Hematopoietic multipotent progenitor cell treated with erythropoietin and hydrocortisone succinate and interleukin-3 and kit ligand, for 4 days (in vitro differentiated cells): ENCODE measurements around the gene PSMD2.
"Not testable (repeated sequence)": the region's sequence is repeated elsewhere in the genome, so short reads cannot be mapped to it uniquely, and the experiment has no call there.

ENCODE experiments used
- DNase-seq: peaks from one replicate; pipeline ENCODE4 v3.0.0-alpha.2; 2015

PSMD2 gene

DNA sequence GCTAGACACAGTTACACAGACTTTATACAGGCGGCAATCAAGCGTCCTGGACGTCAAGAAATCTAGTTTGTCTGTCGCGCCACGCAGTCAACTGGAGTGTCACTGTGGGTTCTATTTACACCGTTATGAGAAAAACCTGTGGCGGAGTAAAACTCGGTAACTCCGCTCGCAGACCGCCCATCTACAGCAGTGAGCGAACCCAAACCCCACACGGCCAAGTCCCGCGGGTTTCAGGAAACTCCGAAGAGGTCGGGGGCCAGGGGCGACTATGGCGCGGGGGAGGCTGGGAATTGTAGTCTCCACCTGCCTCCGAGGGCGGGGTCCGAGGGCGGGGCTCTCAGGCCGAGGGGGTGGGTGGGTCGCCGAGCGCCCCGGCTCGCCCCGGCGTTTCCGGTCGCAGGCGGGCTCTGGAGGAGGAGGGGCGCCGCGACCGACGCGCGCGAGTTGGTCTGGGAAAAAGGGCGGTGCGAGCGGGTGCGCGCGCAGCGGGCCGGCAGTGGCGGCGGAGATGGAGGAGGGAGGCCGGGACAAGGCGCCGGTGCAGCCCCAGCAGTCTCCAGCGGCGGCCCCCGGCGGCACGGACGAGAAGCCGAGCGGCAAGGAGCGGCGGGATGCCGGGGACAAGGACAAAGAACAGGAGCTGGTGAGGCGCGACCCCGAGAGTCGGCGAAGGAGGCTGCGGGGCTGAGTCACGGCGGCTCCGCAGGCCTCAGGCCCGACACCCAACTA is at the start of gene PSMD2:
Gene PSMD2, plus strand, starts transcription at position 483 of the 729 bp plus-strand sequence. Its CDS starts 26 bp downstream, at position 509.
- DNase-seq, result peak; percentile 99

DNA sequence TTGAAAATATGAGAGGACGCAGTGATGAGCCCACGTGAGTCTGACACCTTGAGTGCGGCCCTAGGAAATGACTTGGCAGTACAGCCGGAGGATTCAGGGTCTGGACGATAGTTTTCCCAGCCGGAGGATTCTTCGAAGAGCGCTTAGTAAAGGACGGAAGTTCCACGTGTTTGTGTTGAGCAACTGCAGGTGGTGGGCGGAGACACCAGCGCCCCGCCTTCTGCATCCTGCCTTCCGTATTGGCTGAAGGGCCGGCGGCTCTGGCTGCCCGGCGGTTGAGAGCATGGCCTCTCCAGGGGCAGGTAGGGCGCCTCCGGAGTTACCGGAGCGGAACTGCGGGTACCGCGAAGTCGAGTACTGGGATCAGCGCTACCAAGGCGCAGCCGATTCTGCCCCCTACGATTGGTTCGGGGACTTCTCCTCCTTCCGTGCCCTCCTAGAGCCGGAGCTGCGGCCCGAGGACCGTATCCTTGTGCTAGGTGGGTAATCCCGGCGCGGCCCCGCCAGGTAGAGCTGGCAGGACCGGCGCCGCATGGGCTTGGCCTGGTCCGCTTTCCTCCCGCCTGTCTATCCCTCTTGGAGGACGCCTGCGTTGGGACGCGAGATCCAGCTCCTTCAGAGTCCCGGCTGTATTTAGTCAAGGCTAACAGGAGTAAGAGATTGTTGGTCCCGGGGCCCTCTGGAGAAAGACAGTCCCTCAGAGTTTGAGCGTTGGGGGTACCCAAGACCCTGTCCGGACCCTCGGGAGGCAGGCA is 49.5 kb upstream of the PSMD2 start, which contains the start of gene EEF1AKMT4:
Gene EEF1AKMT4, plus strand, starts transcription at position 261 of the 755 bp plus-strand sequence. Its CDS starts 23 bp downstream, at position 284.
- peak; percentile 99 for DNase-seq

GRCh38 chr3:184250167-184250828 is 48.7 kb upstream of the PSMD2 start:
- DNase-seq, result peak; percentile 98

DNA sequence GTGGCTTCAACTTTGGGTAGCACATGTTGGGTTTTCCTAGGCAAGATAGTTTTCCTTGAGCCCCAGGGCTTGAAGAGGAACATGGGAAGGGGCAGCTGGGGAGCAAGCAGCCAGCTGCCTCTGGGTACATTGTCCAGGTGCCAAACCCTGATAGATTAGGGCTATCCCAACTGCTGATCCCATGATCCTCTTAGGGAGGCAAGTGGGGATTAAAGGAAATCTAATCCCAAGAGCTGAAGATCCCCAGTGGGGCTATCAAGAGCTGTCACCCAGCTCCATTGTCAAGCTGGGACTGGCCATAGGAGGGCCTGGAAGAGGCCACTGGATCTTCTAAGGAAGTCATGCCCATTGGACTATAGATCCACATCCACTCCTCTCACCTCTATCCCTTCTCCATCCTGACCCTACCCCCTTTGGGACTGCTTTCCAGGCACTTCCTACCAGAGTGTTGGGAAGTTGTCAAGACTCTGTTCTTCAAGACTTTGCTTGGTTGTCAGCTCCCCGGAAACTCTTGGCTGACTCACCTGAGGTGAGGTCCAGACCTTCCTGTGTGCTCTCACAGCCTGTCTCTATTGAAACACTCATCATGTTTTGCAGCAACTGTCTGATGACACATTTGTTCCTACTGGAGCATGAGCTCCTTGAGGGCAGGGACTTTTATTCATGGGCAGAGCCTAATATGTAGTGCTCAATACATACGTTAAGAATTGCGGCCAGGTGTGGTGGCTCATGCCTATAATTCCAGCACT is 43.6 kb upstream of the PSMD2 start:
- no peak for DNase-seq

GRCh38 chr3:184257083-184257915 is 41.7 kb upstream of the PSMD2 start:
- no peak for DNase-seq

- DNase-seq, result no peak
Measured at GRCh38 chr3:184258926-184259325, 40.1 kb upstream of the PSMD2 start.

GRCh38 chr3:184259396-184259877 is 39.6 kb upstream of the PSMD2 start:
- DNase-seq, result no peak

DNA sequence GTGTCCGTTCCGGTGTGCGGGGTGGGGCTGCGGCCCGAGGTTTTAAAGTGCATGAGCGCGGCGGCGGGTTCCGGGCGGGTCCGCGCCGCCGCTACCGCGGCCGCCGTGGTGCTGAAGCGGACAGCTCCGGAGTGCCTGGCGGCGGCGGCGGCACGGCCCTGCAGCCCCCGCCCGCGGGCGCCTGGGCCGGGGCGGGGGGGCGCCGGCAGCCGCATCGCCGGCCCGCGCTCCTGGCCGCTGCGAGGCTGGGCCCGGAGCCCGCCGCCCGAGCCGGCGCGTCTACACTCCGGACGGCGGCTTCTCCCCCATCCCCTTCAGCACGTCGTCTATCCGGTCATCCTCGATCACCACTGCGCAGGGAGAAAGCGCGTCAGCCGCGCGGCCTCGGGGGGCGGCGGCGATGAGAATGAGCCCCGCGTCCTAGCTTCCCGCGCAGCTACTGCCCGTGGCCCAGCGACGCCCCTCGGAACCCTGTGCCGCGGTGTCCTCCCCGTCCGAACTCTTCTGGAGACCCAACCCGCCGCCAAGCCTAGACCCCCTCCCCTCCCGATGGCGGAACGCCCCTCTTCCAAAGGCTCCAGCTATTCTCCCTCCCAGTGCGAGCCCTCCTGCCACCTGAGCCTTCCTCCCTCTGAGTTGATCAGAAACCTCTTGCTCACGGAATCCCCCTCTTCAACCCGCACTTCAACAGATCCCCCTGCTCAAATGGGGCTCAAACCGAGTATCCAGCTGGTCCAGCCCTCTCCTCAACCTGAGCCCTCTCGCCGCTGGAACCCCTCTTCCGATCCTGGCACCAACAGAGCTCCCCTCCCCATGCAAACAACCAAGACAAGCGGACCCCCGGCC is 38.9 kb upstream of the PSMD2 start:
- peak; percentile 69 for DNase-seq

DNA sequence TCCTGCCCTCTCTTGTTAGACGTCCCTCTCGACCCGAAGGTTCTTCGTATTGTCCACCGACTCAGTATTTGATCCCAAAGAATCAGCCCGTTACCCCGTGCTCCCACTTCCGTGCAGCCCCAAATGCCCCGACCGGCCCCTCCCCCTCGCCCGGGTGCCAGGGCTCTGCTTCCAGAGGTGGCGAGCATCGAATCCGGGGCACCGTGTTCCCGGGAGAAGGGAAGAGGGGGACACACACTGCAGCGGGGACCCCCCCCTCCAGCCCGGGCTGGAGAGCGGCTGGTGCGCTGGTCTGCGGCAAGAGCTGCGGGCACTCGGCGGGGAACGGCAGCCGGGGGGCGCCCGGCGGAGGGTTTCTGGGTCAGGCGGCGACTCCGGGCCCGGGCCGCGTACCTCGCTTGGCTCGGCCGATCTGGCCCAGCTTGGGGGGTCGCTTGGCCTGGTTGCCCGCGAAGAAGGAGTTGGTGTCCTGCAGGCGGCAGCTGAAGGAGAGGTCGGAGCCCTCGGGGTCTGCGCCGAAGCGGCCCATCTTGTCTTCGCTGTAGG is 38.2 kb upstream of the PSMD2 start:
- no peak for DNase-seq

GRCh38 chr3:184261270-184261853 is 37.7 kb upstream of the PSMD2 start, which contains the start of gene CAMK2N2:
Gene CAMK2N2 (minus strand): TSS chr3:184261553. CDS start chr3:184261285, 268 bp downstream.
- DNase-seq, result peak; percentile 59

DNA sequence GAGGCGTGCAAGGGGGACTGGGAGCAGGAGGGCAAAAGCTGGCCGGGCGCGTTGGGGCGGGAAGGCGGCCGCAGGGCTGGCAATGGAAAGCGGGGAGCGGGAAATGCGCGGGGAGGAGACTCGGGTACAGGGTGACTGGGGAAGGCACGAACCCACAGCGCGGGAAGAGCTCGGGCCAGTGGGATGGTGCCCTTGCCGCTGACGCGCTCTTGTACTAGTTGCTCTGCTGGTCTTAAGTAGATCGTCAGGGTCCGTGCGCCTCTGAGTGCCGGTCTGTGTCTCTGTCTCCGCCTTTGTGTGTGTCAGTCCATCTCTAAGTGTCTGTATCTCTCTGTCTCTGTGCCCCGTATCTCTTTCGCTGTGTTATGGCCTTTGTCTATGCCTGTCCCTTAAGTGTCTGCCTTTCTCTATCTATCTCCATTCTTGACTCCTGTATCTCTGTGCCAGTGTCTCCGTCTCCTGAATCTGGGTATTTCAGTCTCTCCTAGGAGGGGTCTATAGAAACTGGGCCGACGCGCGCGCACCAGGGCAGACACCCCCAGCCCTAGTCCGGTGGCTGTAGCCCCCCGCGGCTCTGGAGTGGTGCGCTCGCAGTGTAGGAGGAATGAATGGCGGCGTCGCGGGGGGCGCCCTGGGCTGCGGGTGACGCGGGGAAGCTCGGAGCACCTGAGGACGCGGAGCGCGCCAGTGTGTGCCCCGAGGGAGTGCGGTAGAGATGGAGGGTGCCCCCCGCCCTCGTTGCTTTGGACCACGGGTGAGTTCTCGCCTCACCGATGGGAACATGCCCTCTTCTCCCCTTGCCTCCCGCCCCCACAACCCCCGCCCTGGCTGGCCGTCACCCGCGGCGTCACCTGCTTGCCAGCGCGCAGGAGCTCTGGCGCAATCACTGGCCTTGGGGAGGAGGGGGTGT is 36.9 kb upstream of the PSMD2 start:
- peak; percentile 58 for DNase-seq

DNA sequence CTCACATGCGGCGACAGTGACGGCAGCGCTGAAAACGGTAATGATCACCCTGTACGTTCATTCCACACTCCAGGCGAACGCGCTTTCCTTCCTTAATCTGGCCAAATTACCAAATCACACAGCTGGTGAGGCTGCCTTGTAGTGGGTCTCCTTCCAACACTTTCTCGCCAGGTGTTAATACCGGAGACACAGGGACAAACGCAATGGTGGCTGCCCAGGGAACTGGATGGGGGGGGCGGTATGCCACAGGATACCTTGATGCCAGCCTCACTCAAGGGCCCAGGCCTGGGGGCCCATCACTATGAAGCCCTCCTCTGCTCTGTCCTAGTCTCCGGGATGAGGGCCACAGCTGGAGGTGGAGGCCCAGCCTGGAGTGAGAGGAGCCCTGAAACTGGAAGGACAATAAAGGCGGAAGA is 36.3 kb upstream of the PSMD2 start:
- DNase-seq, result no peak

- DNase-seq, result not testable (repeated sequence)
Measured at GRCh38 chr3:184267249-184267648, 31.8 kb upstream of the PSMD2 start.

- no peak for DNase-seq
Measured at GRCh38 chr3:184272269-184272668, 26.8 kb upstream of the PSMD2 start.

GRCh38 chr3:184275381-184275701 is 23.7 kb upstream of the PSMD2 start:
- no peak for DNase-seq

DNA sequence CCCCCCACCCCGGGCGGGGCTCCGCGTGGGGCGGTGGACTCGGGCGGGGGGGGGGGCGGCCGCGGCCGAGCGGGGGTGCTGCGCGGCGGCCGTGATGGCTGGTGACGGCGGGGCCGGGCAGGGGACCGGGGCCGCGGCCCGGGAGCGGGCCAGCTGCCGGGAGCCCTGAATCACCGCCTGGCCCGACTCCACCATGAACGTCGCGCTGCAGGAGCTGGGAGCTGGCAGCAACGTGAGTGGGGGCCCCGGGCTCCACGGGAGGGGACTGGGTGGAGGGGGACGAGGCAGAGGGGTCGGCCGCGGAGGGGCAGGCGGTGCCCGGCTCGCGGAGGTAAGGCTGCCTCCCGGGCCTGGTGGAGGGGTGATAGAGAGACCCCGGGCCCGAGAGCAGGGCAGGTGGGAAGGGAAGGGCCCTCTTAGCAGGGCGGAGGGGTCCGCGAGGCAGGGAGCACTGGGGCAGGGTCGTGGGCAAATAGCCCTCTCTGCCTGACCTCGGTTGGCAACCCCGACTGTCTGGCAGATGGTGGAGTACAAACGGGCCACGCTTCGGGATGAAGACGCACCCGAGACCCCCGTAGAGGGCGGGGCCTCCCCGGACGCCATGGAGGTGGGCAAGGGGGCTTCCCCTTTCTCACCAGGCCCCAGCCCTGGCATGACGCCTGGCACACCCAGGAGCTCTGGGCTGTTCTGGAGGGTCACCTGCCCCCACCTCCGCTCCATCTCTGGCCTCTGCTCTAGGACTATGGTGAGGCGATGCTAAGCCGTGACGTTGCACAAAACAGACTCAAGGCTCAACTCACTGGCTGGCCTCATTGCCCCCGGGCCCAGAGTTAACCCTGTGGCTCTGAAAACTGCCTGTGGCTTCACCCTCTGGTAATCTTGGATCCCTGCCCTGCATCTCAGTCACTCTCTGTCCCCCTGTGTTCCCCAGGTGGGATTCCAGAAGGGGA is 22.8 kb upstream of the PSMD2 start, which contains the start of gene ECE2:
Gene ECE2, plus strand, starts transcription at position 62 of the 950 bp plus-strand sequence. Its CDS starts 132 bp downstream, at position 194.
- DNase-seq, result no peak

GRCh38 chr3:184277366-184277765 is 21.7 kb upstream of the PSMD2 start:
- no peak for DNase-seq

DNA sequence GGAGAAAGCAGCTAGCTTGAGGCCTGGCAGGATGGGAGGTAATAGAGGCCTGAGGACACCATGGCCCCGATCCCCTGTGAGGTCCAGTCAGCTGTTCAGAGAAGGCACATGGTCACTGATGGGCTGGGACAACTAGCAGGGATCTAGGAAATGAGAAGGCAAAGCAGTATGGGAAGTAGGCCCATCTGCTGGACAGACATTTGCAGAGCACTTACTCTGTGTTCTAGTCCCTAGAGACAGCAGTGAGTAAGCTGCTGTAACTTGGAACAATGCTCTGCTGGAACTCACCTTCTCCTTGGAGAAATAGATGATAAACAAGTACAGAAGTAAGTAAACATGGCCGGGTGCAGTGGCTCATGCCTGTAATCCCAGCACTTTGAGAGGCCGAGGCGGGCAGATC is 16.1 kb upstream of the PSMD2 start:
- no peak for DNase-seq
